GM21737 (cell line): ENCODE results near the gene GCGR.

Experiments used
- ATAC-seq: cut with Tn5 transposase; IDR thresholded peaks from one replicate; pipeline ENCODE4 v1.9.1; 2021; ENCODE audit warnings: mild to moderate bottlenecking, moderate library complexity; ENCODE audit not compliant: unreplicated experiment

The GCGR gene

GRCh38 chr17:81803728-81804558, at the start of gene GCGR:
Gene GCGR, plus strand, starts transcription at chr17:81804150. Its CDS starts 4,869 bp downstream, at chr17:81809019.
- no peak for ATAC-seq

GRCh38 chr17:81792675-81793615, 11.0 kb upstream of the GCGR start:
- no peak for ATAC-seq

DNA sequence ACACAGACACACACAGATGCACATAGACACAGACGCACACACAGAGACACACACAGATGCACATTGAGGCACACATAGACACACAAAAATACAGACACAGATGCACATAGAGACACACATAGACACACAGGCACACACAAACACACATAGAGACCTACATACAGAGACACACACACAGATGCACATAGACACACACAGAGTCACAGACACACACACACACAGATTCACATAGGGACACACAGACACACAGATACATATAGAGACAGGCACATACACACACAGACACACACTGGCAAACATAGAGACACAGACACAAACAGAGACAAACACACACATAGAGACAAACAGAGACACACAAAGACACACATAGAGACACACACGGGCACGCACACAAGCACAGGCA, 9.9 kb upstream of the GCGR start:
- no peak for ATAC-seq

GRCh38 chr17:81794509-81794908, 9.4 kb upstream of the GCGR start:
- no peak for ATAC-seq

- ATAC-seq, result no peak
Observed at GRCh38 chr17:81801327-81801726, 2.6 kb upstream of the GCGR start.

- ATAC-seq, result no peak
Observed at GRCh38 chr17:81802048-81802758, 1.7 kb upstream of the GCGR start.

GRCh38 chr17:81802856-81803643, 900 bp upstream of the GCGR start:
- ATAC-seq, result no peak

DNA sequence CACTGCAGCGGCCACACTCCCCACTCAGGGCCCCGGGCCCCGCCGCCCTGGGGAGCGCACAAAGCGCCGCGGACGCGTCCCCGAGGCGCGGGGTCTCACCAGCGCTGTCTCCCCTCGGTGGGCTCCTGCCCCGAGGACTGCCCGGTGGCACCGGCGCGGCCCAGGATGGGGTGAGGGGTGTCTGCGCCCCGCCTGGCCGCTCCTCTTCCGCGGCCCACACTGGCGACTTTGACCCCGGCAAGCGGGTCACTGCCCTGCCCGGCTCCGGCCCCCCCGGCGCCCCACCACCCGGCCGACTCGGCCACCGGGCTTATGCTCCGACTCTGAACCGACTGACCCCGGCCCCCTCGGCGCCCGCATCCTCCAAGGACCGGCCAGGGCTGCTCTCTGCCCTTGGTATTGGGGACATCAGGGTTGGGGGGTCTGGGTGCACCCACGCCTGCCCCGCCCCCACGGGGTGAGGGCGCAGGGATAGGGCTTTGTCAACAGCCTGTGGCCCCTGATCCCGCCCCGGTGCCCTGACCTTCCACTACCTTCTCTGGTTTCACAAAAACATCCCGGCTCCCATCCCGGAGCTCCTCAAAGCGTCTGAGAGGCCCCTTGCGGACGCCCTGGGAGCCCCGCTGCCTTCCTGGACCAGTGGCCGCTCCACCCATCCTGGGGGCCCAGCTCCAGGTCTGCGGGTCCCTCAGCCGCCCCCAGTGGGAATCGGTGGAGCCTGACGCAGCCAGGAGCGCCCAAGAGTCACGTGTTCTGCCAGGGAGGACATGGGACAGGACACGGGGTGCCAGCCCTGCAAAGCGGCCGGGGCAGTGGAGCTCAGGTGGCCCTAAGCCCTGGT, 829 bp downstream of the GCGR start:
- no peak for ATAC-seq

DNA sequence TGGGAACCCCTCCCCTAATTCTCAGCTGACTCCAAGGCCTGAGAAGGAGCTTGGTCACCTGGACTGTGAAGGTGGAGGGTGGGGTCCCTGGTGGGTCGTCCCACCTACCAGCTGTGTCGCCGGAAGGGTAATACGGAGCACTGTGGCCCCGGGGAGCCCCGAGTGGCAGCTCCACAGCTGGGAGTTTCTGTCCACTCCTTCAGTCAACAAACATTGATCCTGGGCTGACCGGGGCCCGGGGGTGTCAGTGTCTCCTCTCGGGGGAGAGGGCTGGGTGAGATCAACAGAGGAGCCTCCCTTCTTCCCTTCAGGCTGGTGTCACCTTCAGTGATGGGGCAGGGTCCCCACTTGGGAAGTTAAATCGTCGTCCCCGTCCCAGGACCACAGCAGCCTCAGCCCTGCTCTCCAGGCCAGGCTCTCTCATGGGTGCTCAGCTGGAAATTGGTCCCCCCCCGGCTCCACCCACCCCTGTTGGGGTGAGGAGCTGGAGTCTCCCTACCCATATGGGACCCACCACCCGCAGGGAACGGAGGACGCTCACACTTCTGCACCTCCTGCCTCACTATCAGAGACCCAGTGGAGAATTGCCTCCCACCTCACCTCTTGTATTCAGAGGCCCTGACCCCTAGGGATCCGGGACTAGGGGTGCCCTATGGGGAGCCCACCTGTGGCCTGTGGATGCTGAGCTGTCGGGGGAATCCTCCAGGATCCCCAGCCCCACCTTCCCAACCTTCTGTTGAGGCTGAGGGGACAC, 1.9 kb downstream of the GCGR start:
- no peak for ATAC-seq

- ATAC-seq, result no peak
Observed at GRCh38 chr17:81806461-81807209, 2.7 kb downstream of the GCGR start.

GRCh38 chr17:81807210-81807719, 3.3 kb downstream of the GCGR start:
- no peak for ATAC-seq

DNA sequence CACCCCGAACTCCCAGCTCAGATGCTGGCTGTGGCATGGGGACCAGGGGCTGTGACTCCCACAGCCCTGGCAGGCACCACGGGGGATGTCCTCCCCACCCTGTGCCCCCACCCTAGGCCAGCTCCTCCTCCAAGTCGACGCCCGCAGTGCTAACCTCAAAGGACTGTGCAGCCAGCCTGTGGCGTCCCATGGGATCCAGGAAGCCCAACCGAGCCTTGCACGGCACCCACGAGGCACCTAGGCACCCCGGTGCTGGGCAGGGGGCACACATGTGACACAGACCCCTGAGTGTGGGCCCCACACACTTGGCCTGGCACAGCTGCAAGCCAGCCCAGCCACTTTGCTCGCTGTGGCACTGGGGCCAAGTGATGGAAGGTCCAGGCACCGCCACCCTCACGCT, 3.9 kb downstream of the GCGR start:
- no peak for ATAC-seq

- no peak for ATAC-seq
Observed at GRCh38 chr17:81808778-81809555, 5.0 kb downstream of the GCGR start.

DNA sequence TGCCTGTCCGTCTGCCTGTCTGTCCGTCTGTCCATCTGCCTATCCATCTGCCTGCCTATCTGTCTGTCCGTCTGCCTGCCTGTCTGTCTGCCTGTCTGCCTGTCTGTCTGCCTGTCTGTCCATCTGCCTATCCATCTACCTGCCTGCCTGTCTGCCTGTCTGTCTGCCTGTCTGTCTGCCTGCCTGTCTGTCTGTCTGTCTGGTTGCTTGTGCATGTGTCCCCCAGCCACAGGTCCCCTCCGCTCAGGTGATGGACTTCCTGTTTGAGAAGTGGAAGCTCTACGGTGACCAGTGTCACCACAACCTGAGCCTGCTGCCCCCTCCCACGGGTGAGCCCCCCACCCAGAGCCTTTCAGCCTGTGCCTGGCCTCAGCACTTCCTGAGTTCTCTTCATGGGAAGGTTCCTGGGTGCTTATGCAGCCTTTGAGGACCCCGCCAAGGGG, 5.6 kb downstream of the GCGR start:
- no peak for ATAC-seq

DNA sequence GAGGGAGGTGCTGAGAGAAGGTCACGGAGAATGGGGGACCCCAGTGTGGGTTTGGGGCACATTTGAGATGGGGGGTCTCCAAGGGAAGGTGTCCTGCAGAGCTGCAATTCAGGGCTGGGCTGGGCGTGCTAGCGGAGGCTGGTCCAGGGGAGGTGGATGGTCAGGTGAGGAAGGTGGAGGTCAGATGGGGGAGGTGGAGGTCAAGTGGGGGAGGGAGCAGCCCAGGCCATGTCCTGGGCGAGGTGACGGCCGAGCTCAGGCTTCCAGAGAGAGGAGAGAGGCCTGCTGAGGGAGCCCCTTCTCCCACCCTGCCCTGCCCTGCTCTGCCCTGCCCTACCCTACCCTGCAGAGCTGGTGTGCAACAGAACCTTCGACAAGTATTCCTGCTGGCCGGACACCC, 6.5 kb downstream of the GCGR start:
- no peak for ATAC-seq

DNA sequence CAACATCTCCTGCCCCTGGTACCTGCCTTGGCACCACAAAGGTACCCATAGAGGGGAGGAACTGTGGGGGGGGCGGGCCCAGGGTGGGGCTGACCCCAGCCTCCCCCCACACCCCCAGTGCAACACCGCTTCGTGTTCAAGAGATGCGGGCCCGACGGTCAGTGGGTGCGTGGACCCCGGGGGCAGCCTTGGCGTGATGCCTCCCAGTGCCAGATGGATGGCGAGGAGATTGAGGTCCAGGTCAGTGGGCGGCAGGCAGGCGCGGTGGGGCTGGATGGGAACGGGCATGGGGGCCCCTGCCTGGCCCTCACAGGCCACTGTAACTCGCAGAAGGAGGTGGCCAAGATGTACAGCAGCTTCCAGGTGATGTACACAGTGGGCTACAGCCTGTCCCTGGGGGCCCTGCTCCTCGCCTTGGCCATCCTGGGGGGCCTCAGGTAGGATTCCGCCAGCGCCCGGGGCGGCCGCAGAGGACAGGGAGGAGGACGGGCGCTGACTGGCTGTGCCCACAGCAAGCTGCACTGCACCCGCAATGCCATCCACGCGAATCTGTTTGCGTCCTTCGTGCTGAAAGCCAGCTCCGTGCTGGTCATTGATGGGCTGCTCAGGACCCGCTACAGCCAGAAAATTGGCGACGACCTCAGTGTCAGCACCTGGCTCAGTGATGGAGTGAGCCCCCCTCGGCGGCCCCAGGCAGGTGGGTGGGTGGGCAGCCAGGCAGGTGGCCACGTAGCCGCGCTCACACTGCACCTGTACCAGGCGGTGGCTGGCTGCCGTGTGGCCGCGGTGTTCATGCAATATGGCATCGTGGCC, 7.1 kb downstream of the GCGR start:
- ATAC-seq, result no peak
